SU-DHL-6 (cell line): ENCODE data around the gene SDR42E1.

Experiments used
- EZH2phosphoT487 ChIP-seq: fragments of 200-600 bp; sonication (generic), shearing (Covaris generic); conservative IDR thresholded peaks from 2 replicates; pipeline ENCODE4 v1.6.1; 2018; ENCODE audit warnings: mild to moderate bottlenecking, antibody characterized with exemption, low read length, moderate library complexity, mixed read lengths
- TF ChIP-seq, protein P1 (sequence below): fragments of 200-600 bp; sonication (generic); IDR thresholded peaks from one replicate; pipeline ENCODE4 v1.5.1; 2017; ENCODE audit warnings: antibody characterized with exemption, mild to moderate bottlenecking, low read length, moderate library complexity; ENCODE audit not compliant: insufficient read depth, poor library complexity, severe bottlenecking

DNA sequence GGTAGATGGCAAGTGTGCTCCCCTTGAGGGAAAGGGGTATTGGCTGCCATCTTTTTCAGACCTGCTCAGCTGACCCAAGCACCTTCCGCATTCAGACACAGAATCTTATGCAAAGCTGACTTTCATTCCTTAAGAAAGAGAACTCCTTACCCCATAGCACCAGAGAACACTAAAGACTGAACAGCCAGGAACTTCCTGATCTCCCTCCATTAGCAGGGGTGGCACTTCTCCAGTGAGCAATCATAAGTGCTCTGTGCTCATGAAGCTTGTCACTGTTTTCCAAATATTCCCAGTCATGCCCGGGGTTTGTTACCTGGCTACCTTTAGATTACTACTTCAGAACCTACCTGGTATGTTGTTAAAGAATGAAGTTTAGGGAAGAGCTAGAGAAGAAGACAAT lies 35.7 kb upstream of the SDR42E1 start:
- TF ChIP-seq, protein P1, sequence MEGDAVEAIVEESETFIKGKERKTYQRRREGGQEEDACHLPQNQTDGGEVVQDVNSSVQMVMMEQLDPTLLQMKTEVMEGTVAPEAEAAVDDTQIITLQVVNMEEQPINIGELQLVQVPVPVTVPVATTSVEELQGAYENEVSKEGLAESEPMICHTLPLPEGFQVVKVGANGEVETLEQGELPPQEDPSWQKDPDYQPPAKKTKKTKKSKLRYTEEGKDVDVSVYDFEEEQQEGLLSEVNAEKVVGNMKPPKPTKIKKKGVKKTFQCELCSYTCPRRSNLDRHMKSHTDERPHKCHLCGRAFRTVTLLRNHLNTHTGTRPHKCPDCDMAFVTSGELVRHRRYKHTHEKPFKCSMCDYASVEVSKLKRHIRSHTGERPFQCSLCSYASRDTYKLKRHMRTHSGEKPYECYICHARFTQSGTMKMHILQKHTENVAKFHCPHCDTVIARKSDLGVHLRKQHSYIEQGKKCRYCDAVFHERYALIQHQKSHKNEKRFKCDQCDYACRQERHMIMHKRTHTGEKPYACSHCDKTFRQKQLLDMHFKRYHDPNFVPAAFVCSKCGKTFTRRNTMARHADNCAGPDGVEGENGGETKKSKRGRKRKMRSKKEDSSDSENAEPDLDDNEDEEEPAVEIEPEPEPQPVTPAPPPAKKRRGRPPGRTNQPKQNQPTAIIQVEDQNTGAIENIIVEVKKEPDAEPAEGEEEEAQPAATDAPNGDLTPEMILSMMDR = no peak
- TF ChIP-seq EZH2phosphoT487 = no peak
